ENCODE measurements around the gene NLRC4. TPM values are rescaled to one million over a fixed set of nuclear protein-coding genes. Genes with fewer than 3 reads are reported as not detected.

Gene NLRC4
- polyA plus RNA-seq, 2 of the 4 experiments (the other 2 are of a cell fraction) = 0.01 TPM; not detected in 1

DNA sequence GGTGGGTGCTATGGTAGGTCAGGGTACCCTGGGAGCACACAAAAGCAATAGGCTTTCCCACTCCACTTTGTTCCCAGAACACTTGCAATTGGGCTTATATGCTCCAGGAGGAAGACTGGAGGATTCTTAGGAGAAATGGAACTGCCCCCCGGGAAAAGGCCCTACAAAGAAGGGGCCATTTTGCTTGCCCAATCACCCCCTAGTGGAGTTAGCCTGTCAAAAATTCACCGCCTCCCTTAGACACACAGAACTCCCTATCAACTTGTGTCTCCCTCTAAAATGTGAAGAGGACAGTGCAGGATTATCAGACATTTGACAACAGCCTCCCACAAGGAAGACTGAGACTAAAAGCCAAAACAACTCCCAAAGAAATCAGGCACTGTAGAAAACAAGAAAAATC lies 36.5 kb downstream of the NLRC4 start:
- no peaks in the 10 kb centered on the region for H3K9me3 ChIP-seq
- no peak overlapping the region for H3K27ac ChIP-seq
- FAIRE-seq (no peak), ATAC-seq (peak in 1 of 2 experiments; percentile 35; a peak in 2 of 6 replicates), DNase-seq (ENCODE audit: low read depth in 1 of 2, low spot score in 1 of 2) (no peak)
- ChIA-PET POLR2A (interaction anchor here (1.1 kb wide), 1 partner anchor 19 kb away, joined by 4 read pairs; no protein-coding TSS in a partner anchor), CTCF (no interaction called here)
- no peak overlapping the region for H3K4me3 ChIP-seq
- TF ChIP-seq ZFP36 (IDR thresholded peaks at IDR 0.05; ENCODE audit: borderline replicate concordance, partially characterized antibody) = no peak
- no peak for TF ChIP-seq ZSCAN20 (CRISPR knock-in tag; IDR thresholded peaks at IDR 0.05)
- no peak for TF ChIP-seq CBX8 (IDR thresholded peaks at IDR 0.05)
- no peak for TF ChIP-seq CEBPB (IDR thresholded peaks at IDR 0.05)
- TF ChIP-seq KDM5A (IDR thresholded peaks at IDR 0.05) = no peak
- no peak for TF ChIP-seq SMC3 (IDR thresholded peaks at IDR 0.05)
- no peak for TF ChIP-seq EP300 (IDR thresholded peaks at IDR 0.05)
- TF ChIP-seq RNF2 (IDR thresholded peaks at IDR 0.05; ENCODE audit: borderline replicate concordance, low read depth) = no peak
- TF ChIP-seq ESRRA (IDR thresholded peaks at IDR 0.05; ENCODE audit: borderline replicate concordance, low read length) = no peak
- TF ChIP-seq ZC3H11A (IDR thresholded peaks at IDR 0.05) = no peak
- no peak for TF ChIP-seq MYC (IDR thresholded peaks at IDR 0.05; ENCODE audit: borderline replicate concordance, low read length)
- no peak for TF ChIP-seq FOSL2 (IDR thresholded peaks at IDR 0.05)
- TF ChIP-seq FOSL2 (CRISPR knock-in tag; IDR thresholded peaks at IDR 0.05) = no peak
- TF ChIP-seq, protein P1, sequence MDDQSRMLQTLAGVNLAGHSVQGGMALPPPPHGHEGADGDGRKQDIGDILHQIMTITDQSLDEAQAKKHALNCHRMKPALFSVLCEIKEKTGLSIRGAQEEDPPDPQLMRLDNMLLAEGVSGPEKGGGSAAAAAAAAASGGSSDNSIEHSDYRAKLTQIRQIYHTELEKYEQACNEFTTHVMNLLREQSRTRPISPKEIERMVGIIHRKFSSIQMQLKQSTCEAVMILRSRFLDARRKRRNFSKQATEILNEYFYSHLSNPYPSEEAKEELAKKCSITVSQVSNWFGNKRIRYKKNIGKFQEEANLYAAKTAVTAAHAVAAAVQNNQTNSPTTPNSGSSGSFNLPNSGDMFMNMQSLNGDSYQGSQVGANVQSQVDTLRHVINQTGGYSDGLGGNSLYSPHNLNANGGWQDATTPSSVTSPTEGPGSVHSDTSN (IDR thresholded peaks at IDR 0.05) = no peak
- TF ChIP-seq FOSB (CRISPR knock-in tag; IDR thresholded peaks at IDR 0.05) = no peak
- TF ChIP-seq HDAC2 (IDR thresholded peaks at IDR 0.05) = no peak
- TF ChIP-seq MAZ (IDR thresholded peaks at IDR 0.05; ENCODE audit: borderline replicate concordance, low read depth, low read length) = no peak
- WGBS (ENCODE audit: missing lambda C conversion rate) = 63% methylated on average over 2 of the region's 2 CpGs
- peaks cover 4% of the 10 kb centered on the region; the same call in 1 of the 3 replicates for H3K4me1 ChIP-seq
- H3K4me2 ChIP-seq = no peak overlapping the region

DNA sequence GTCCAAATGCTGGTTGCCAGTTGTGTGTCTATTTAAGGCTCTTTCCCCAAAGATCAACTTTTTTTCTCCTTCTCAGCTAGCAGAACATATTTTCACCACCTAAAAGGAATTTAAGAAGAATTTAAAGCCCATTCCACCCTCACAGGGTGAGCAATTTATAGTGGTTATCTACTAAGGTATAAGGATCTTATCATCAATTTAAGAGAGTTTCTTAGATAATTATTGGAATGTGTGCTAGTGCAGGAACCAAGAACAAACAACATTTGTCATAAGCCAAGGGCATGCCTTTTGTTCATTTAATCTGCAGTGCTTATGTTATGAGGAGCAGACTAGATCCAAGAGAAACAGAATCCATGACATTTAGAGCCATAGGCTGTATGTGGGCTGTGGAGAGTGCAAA lies 37.2 kb downstream of the NLRC4 start:
- peak; percentile 7 for FAIRE-seq
- ATAC-seq = no peak; a peak in 1 of 6 replicates
- Histone ChIP-seq H3K27ac (no peak overlapping the region), H3K4me2 (no peak overlapping the region), H3K4me3 (no peak overlapping the region), H3K4me1 (peaks cover 4% of the 10 kb centered on the region; the same call in 1 of the 3 replicates), H3K9me3 (no peaks in the 10 kb centered on the region)
- POLR2A ChIA-PET = no interaction called here
- TF ChIP-seq, protein P2, sequence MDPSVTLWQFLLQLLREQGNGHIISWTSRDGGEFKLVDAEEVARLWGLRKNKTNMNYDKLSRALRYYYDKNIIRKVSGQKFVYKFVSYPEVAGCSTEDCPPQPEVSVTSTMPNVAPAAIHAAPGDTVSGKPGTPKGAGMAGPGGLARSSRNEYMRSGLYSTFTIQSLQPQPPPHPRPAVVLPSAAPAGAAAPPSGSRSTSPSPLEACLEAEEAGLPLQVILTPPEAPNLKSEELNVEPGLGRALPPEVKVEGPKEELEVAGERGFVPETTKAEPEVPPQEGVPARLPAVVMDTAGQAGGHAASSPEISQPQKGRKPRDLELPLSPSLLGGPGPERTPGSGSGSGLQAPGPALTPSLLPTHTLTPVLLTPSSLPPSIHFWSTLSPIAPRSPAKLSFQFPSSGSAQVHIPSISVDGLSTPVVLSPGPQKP (IDR thresholded peaks at IDR 0.05; ENCODE audit: low read depth, low read length) = no peak
- TF ChIP-seq CEBPB (IDR thresholded peaks at IDR 0.05) (no peak), KDM5A (IDR thresholded peaks at IDR 0.05) (no peak), HOXB5 (CRISPR knock-in tag; IDR thresholded peaks at IDR 0.05) (no peak), MAFK (IDR thresholded peaks at IDR 0.05; ENCODE audit: partially characterized antibody) (no peak), FOSB (CRISPR knock-in tag; IDR thresholded peaks at IDR 0.05) (no peak), RFX5 (IDR thresholded peaks at IDR 0.05) (no peak), CBX2 (IDR thresholded peaks at IDR 0.05; ENCODE audit: borderline replicate concordance, low read depth) (no peak), PHF8 (IDR thresholded peaks at IDR 0.05; ENCODE audit: borderline replicate concordance, low read depth) (no peak)
- TF ChIP-seq, protein P3, sequence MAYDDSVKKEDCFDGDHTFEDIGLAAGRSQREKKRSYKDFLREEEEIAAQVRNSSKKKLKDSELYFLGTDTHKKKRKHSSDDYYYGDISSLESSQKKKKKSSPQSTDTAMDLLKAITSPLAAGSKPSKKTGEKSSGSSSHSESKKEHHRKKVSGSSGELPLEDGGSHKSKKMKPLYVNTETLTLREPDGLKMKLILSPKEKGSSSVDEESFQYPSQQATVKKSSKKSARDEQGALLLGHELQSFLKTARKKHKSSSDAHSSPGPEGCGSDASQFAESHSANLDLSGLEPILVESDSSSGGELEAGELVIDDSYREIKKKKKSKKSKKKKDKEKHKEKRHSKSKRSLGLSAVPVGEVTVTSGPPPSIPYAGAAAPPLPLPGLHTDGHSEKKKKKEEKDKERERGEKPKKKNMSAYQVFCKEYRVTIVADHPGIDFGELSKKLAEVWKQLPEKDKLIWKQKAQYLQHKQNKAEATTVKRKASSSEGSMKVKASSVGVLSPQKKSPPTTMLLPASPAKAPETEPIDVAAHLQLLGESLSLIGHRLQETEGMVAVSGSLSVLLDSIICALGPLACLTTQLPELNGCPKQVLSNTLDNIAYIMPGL (CRISPR knock-in tag; IDR thresholded peaks at IDR 0.05; ENCODE audit: borderline replicate concordance) = no peak
- no peak for DNase-seq (ENCODE audit: low read depth in 1 of 2, low spot score in 1 of 2)
- CTCF ChIA-PET = no interaction called here
